Transverse colon (tissue), 4 donors: ENCODE results near the gene ADGRB3. TPM values are rescaled to one million over a fixed set of nuclear protein-coding genes. Genes with fewer than 3 reads are reported as not detected.

Experiments used
- DNase-seq: peaks from one replicate; pipeline ENCODE4 v3.0.0-alpha.2; 2019
- H3K27ac ChIP-seq, 4 donors: fragments of 200-600 bp; sonication (generic); 2 replicates each; pipeline ENCODE4 v1.5.1; 2016 to 2018; ENCODE audit warnings: inconsistent platforms in 4 of 4
- H3K27me3 ChIP-seq: fragments of 200-600 bp; sonication (generic); 2 replicates; pipeline ENCODE4 v1.5.1; 2017; ENCODE audit warnings: inconsistent platforms
- H3K36me3 ChIP-seq, 4 donors: fragments of 200-600 bp; sonication (generic); 2 replicates each; pipeline ENCODE4 v1.5.1; 2017 to 2019; ENCODE audit warnings: inconsistent platforms in 4 of 4
- H3K4me1 ChIP-seq, 4 donors: fragments of 200-600 bp; sonication (generic); 2 replicates each; pipeline ENCODE4 v1.5.1; 2017 to 2020; ENCODE audit warnings: inconsistent platforms in 4 of 4
- H3K4me3 ChIP-seq, 4 donors: fragments of 200-600 bp; sonication (generic); 1 replicate in 1 of 4; 2 replicates in 3 of 4; pipeline versions ENCODE4 v1.5.1 to v1.6.1; 2017 to 2019; ENCODE audit warnings: inconsistent platforms in 4 of 4
- H3K9me3 ChIP-seq, 2 donors: fragments of 200-600 bp; sonication (generic); 2 replicates each; pipeline ENCODE4 v1.5.1; 2017 to 2019; ENCODE audit warnings: inconsistent platforms in 2 of 2
- EP300 ChIP-seq: sonication (generic); formaldehyde crosslinking; IDR thresholded peaks from one replicate; pipeline ENCODE4 v1.6.1; 2017; ENCODE audit warnings: antibody characterized with exemption, low read depth
- POLR2A ChIP-seq: fragments of 450-650 bp; IDR thresholded peaks from one replicate; pipeline ENCODE4 v1.6.1; 2016; ENCODE audit warnings: antibody characterized with exemption, mild to moderate bottlenecking, moderate library complexity
- POLR2AphosphoS5 ChIP-seq, 3 donors: sonication (generic); formaldehyde crosslinking; IDR thresholded peaks; one replicate each; pipeline ENCODE4 v1.6.1; 2016; ENCODE audit warnings: antibody characterized with exemption in 3 of 3
- WGBS, 2 donors: methylation state at CpG; one replicate each; pipeline ENCODE4 v1.1.5; 2018; ENCODE audit warnings: low coverage in 1 of 2; 5-methylcytosine and 5-hydroxymethylcytosine counted together
- in situ Hi-C, 4 donors: fragments of 200-750 bp; cut with MboI; loops; one replicate each; pipeline versions ENCODE4 v1.15.0 to v1.15.1; 2017; ENCODE audit warnings: low sequenced_read_pairs in 3 of 4, low pct_ligation_motif_present in 1 of 4, low pct_unique_long_range_greater_than_20kb in 1 of 4
- intact Hi-C: fragments of 100-400 bp; cut with DNase I; formaldehyde crosslinking; loops from one replicate; pipeline ENCODE4 v1.15.1; 2023; ENCODE audit warnings: low total_unique reads
- total RNA-seq, 4 donors: library from RNA; depleted of rRNA; stranded (reverse); fragments of >200 nt; gene quantifications; one replicate each; pipeline ENCODE4 v1.1.0, GENCODE V29; 2016
- TF ChIP-seq, protein P1 (sequence below), 5 experiments: fragments of 200-600 bp in 3 of 5; fragments of 450-650 bp in 2 of 5; sonication (generic) in 3 of 5; IDR thresholded peaks; 1 replicate in 2 of 5; 2 replicates in 3 of 5; pipeline ENCODE4 v1.5.1; 2016 to 2017; ENCODE audit warnings: antibody characterized with exemption in 5 of 5, inconsistent platforms in 3 of 5, mild to moderate bottlenecking in 2 of 5, moderate library complexity in 1 of 5

ADGRB3 gene
- total RNA-seq, 4 donors from 2014 or later, result 0.37 to 20.5 (median 2.2) TPM

DNA sequence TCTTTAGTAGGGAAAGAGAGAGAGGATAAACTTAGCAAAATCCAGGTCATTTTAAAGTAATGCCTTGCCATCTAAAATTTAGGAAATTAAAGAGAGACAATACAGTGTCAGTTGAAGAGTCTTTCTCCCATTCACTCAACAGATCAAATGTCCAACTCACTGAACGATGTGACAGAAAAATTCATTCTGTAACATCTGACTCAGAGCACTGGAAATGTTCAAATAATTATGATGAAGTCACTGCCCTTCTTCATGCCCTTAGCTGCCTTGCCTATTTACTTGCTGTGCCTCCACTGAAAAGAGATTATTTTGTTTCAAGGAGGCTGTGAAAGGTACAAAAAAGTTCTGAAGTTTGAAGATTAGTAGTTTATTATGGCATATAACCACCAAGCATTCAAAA, 434.8 kb downstream of the ADGRB3 start:
- Histone ChIP-seq H3K4me3 (no peak overlapping the region), H3K27me3 (no peaks in the 10 kb centered on the region), H3K27ac (no peak overlapping the region), H3K9me3 (no peaks in the 10 kb centered on the region), H3K36me3 (no peaks in the 10 kb centered on the region), H3K4me1 (no peaks in the 10 kb centered on the region)
- 67 to 69% methylated on average over 1 of the region's 1 CpG for WGBS, 2 donors
- intact Hi-C loops (no loop called here), in situ Hi-C loops (no loop called here)
- no peak for TF ChIP-seq POLR2AphosphoS5 (IDR thresholded peaks at IDR 0.05)
- no peak for TF ChIP-seq EP300
- TF ChIP-seq, protein P1, sequence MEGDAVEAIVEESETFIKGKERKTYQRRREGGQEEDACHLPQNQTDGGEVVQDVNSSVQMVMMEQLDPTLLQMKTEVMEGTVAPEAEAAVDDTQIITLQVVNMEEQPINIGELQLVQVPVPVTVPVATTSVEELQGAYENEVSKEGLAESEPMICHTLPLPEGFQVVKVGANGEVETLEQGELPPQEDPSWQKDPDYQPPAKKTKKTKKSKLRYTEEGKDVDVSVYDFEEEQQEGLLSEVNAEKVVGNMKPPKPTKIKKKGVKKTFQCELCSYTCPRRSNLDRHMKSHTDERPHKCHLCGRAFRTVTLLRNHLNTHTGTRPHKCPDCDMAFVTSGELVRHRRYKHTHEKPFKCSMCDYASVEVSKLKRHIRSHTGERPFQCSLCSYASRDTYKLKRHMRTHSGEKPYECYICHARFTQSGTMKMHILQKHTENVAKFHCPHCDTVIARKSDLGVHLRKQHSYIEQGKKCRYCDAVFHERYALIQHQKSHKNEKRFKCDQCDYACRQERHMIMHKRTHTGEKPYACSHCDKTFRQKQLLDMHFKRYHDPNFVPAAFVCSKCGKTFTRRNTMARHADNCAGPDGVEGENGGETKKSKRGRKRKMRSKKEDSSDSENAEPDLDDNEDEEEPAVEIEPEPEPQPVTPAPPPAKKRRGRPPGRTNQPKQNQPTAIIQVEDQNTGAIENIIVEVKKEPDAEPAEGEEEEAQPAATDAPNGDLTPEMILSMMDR (IDR thresholded peaks at IDR 0.05), result no peak
- TF ChIP-seq POLR2A, result no peak
- DNase-seq, result no peak

DNA sequence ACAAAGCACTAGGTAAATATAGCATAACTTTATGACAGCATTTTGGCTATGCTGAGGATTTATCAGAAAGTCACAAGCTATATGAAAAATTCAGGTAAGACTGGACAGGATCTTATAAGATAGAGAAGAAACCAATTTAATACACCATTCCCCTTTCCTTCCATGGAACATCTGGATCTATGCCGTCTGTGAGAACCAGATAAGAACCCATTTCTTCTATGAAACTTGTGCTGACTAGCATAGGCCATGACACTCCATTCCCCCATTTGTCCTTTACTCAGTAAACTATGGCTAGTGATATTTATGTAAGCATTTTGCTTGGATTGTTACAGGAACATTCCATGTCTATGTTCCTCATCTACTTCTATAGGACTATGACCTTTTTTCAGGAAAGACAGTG, 437.7 kb downstream of the ADGRB3 start:
- no peaks in the 10 kb centered on the region for H3K9me3 ChIP-seq
- DNase-seq, result no peak
- intact Hi-C loops, result no loop called here
- H3K36me3 ChIP-seq, result no peaks in the 10 kb centered on the region
- no peak overlapping the region for H3K27ac ChIP-seq
- in situ Hi-C loops, result no loop called here
- H3K27me3 ChIP-seq, result no peaks in the 10 kb centered on the region
- no peak for TF ChIP-seq POLR2A
- TF ChIP-seq EP300, result no peak
- no peak for TF ChIP-seq POLR2AphosphoS5 (IDR thresholded peaks at IDR 0.05)
- H3K4me1 ChIP-seq, result no peaks in the 10 kb centered on the region
- 88 to 89% methylated on average over 1 of the region's 1 CpG for WGBS, 2 donors
- H3K4me3 ChIP-seq, result no peak overlapping the region

DNA sequence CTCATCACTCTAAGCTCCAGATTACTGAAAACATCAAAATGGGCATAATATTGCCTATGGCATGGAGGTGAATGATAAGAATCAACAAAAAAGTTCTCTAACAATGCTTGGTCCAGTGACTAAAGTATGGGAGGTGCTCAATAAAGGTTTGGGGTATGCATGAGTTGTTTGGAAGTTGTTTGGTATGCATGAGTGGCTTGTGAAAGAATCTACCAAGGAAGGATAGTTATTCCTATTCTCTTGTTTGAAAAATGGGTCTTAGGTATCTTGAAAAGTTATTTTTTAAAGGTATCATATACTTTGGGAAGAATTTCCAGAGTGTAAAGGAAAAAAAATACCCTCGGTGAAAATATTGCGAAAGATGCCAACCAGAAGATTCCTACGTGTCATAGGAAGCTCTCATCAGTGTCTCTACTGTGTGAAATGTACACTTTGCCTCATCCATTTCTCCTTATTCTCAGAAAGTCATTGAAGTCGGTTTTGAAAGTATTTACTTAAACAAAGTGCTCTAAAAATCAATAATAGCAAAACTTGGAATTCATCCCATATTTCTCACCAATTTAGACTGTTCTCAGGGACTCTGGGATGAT, 449.8 kb downstream of the ADGRB3 start:
- Histone ChIP-seq H3K9me3 (no peaks in the 10 kb centered on the region), H3K4me1 (no peaks in the 10 kb centered on the region), H3K36me3 (no peaks in the 10 kb centered on the region), H3K27ac (no peak overlapping the region), H3K27me3 (no peaks in the 10 kb centered on the region), H3K4me3 (no peak overlapping the region)
- intact Hi-C loops, result no loop called here
- WGBS, 2 donors, result 67 to 72% methylated on average over 4 of the region's 4 CpGs
- TF ChIP-seq EP300, result no peak
- TF ChIP-seq, protein P1 (IDR thresholded peaks at IDR 0.05), result no peak
- no peak for TF ChIP-seq POLR2A
- TF ChIP-seq POLR2AphosphoS5 (IDR thresholded peaks at IDR 0.05), result no peak
- in situ Hi-C loops, result no loop called here
- no peak for DNase-seq

DNA sequence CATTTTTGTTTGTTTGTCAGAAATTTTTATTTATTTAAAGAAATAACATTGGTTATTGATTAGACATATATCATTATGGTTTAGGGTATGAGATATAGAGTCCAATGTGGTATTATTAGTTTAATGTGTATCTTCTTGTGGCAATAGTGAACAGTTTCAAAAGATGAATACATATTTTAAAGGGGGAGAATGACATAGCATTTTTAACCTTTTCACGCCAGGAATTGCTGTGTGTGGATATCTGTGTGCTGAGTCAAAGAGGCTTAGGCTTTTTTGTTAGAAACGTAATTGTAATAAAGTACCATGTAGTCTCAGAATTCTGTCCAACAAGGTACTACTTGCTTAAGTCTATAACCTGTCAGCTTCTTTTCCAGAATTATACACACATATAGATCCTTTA, 451.6 kb downstream of the ADGRB3 start:
- no peaks in the 10 kb centered on the region for H3K36me3 ChIP-seq
- H3K9me3 ChIP-seq, result no peaks in the 10 kb centered on the region
- in situ Hi-C loops (no loop called here), intact Hi-C loops (no loop called here)
- no peak overlapping the region for H3K4me3 ChIP-seq
- WGBS, 2 donors, result 84 to 90% methylated on average over 2 of the region's 2 CpGs
- TF ChIP-seq POLR2A (no peak), POLR2AphosphoS5 (IDR thresholded peaks at IDR 0.05) (no peak), EP300 (no peak)
- TF ChIP-seq, protein P1 (IDR thresholded peaks at IDR 0.05), result no peak
- no peak overlapping the region for H3K27ac ChIP-seq
- no peaks in the 10 kb centered on the region for H3K27me3 ChIP-seq
- no peaks in the 10 kb centered on the region for H3K4me1 ChIP-seq
- no peak for DNase-seq

DNA sequence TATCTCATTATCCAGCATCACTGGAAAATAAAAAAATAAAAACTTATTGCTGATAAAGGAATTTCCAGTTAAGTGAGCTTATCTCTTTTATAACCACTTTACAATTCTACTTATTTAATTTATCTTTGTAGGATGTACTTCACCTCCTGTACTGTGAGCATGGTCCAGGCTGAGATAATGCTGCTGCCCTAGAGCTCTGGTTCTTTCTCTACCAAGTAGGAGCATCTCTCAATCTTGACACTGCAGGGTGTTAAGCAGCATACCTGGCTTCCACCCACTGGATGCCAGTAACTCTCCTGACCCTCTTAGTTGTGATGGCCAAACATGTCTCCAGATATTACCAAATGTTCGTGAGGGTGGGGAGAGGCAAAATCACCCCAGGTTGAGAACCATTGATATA, 454.5 kb downstream of the ADGRB3 start:
- no peak overlapping the region for H3K4me3 ChIP-seq
- intact Hi-C loops (no loop called here), in situ Hi-C loops (no loop called here)
- H3K27ac ChIP-seq, result no peak overlapping the region
- no peaks in the 10 kb centered on the region for H3K36me3 ChIP-seq
- H3K27me3 ChIP-seq, result no peaks in the 10 kb centered on the region
- TF ChIP-seq EP300 (no peak), POLR2AphosphoS5 (IDR thresholded peaks at IDR 0.05) (no peak), POLR2A (no peak)
- TF ChIP-seq, protein P1 (IDR thresholded peaks at IDR 0.05), result no peak
- no peak for DNase-seq
- no peaks in the 10 kb centered on the region for H3K4me1 ChIP-seq
- 75 to 76% methylated on average over 1 of the region's 1 CpG for WGBS, 2 donors
- no peaks in the 10 kb centered on the region for H3K9me3 ChIP-seq
